Lung microvascular endothelial cell (primary cell): ENCODE results near the gene SLF1. TPM values are rescaled to one million over a fixed set of nuclear protein-coding genes. Genes with fewer than 3 reads are reported as not detected.

Experiments used
- DNase-seq, 2 donors: peaks; one replicate each; pipeline versions ENCODE4 v3.0.0 to v3.0.0-alpha.2; 2010; ENCODE audit warnings: low read depth in 2 of 2
- total RNA-seq: library from RNA; depleted of rRNA; stranded (reverse); fragments of >200 nt; gene quantifications from 2 replicates; pipeline ENCODE4 v1.2.1, GENCODE V29; 2014

Gene SLF1
- total RNA-seq, 1 donor from 2014 or later, result 3.6 TPM

DNA sequence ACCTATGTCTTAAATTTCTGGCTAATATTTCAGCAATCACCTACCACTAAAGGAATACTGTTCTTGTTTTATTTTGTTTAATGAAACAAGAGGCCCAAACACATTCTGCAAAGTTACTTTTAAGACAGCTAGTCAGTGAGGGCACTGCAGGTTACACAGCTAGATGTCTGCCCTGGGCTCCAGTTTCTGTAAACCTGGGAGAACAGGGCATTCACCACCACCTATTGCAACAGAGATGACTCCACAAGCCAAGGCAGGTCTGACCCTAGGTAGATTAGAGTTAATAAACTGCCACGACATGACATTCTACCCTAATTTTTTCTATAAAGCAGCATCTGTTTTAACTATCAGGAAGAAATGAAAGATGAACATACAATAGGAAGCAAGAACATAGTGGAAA, 90.8 kb downstream of the SLF1 start:
- DNase-seq, result no peak

- DNase-seq, result no peak
Measured at GRCh38 chr5:94711785-94712184, 93.3 kb downstream of the SLF1 start.

GRCh38 chr5:94715768-94716167, 97.3 kb downstream of the SLF1 start:
- no peak for DNase-seq

DNA sequence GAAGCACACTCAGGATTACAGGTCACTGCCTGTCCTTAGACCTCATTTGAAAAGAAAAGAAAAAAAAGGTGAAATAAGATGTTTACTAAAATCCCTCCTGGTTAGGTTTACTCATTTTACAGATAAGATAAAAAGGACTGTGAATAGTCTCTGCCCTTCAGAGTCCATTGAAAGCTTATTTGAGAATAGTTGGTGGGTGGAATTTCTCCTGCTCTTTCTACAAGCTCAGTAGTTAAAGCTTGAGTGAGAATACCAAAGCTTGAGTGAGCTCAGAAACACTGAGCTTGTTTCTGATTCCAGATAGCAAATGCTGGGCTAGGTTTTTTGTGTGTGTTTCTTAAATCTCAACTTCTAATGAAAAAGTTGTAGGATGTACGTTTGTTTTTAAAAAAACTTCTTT, 106.7 kb downstream of the SLF1 start:
- DNase-seq, result no peak

DNA sequence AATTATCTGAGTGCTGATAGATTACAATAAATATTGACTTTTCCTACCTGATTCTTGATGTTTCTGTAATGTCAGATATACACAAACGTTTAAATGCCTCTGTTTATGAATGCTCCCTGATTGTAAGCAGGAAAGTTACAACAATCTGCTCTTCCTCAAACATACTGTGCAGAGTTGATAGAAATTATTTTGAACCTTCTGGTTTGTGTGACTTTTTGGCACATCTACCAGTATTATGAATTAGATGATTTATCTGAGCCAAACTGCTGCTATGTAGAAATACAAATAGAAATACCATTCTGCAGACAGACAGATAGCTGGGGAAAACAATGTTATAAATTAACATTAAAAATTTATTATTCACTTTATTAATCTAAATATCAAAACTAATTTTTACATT, 113.0 kb downstream of the SLF1 start:
- no peak for DNase-seq

DNA sequence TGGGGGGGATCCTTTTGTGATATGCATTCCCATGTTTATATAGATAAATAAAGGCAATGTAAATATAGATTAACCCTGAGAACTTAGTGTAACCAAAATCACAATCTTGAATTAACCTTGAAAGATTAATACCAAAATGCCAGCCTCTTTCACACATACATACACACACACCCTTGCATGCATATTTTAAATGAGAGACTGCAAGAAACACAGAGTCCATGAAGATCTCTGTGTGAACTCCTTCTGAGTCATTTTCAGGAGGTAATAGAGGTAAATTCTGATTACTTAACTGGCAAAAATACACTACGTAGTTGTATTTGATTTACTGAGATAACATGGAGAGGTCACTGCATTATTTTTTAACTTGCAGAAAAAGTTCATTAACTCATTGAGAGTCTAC, 118.0 kb downstream of the SLF1 start:
- no peak for DNase-seq

GRCh38 chr5:94740286-94740685, 121.8 kb downstream of the SLF1 start:
- DNase-seq, result no peak

- no peak for DNase-seq
Measured at GRCh38 chr5:94742852-94743251, 124.4 kb downstream of the SLF1 start.

GRCh38 chr5:94744906-94745305, 126.4 kb downstream of the SLF1 start:
- DNase-seq, result no peak

GRCh38 chr5:94745786-94746730, 127.6 kb downstream of the SLF1 start:
- DNase-seq, result peak in 1 of 2 donors; percentile 75

- DNase-seq, result no peak
Measured at GRCh38 chr5:94746731-94747124, 128.3 kb downstream of the SLF1 start.

Other genes with a start within 250 kb of the SLF1 start
- gene KIAA0825, start 65 bp upstream of the SLF1 start, total RNA-seq, result 0.44 and 0.99 TPM in 2 replicates